ENCODE data around the gene TMCO2. TPM values are rescaled to one million over a fixed set of nuclear protein-coding genes. Genes with fewer than 3 reads are reported as not detected.

The TMCO2 gene
- total RNA-seq, 1 experiment from 2014 or later = not detected

- intact Hi-C loops (cut with micrococcal nuclease; ENCODE audit: unreplicated experiment) = no loop called here
- H3K4me3 ChIP-seq (ENCODE audit: low read depth, low read length, poor library complexity, severe bottlenecking) = no peak overlapping the region
- H3K4me1 ChIP-seq (ENCODE audit: insufficient read depth, low read length, poor library complexity, severe bottlenecking) = no peaks in the 10 kb centered on the region
- H3K9me3 ChIP-seq (ENCODE audit: low read depth, low read length, poor library complexity, severe bottlenecking) = no peaks in the 10 kb centered on the region
- peaks cover 40% of the 10 kb centered on the region for H3K36me3 ChIP-seq (ENCODE audit: insufficient read depth, low read length, poor library complexity, severe bottlenecking)
- POLR2A ChIA-PET (ENCODE audit: low non-redundant PET) = no interaction called here
- no peaks in the 10 kb centered on the region for H3K27me3 ChIP-seq (replicated peaks; ENCODE audit: insufficient read depth, low read depth, low read length, poor library complexity)
- TF ChIP-seq EZH2 (IDR thresholded peaks at IDR 0.05; ENCODE audit: borderline replicate concordance, low read depth, low read length, poor library complexity, severe bottlenecking) = no peak
- TF ChIP-seq, protein P1, sequence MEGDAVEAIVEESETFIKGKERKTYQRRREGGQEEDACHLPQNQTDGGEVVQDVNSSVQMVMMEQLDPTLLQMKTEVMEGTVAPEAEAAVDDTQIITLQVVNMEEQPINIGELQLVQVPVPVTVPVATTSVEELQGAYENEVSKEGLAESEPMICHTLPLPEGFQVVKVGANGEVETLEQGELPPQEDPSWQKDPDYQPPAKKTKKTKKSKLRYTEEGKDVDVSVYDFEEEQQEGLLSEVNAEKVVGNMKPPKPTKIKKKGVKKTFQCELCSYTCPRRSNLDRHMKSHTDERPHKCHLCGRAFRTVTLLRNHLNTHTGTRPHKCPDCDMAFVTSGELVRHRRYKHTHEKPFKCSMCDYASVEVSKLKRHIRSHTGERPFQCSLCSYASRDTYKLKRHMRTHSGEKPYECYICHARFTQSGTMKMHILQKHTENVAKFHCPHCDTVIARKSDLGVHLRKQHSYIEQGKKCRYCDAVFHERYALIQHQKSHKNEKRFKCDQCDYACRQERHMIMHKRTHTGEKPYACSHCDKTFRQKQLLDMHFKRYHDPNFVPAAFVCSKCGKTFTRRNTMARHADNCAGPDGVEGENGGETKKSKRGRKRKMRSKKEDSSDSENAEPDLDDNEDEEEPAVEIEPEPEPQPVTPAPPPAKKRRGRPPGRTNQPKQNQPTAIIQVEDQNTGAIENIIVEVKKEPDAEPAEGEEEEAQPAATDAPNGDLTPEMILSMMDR (conservative IDR thresholded peaks at IDR 0.05; ENCODE audit: low read depth, low read length) = no peak
- no peak overlapping the region for H3K27ac ChIP-seq (ENCODE audit: low read depth, low read length, poor library complexity, severe bottlenecking)
- no peak for DNase-seq (ENCODE audit: low spot score)
- no TSS peak for BruUV-seq (replicated peaks)
- CTCF ChIA-PET = no interaction called here
Measured at GRCh38 chr1:40232444-40232843, 15.3 kb upstream of the TMCO2 start.

- CTCF ChIA-PET = no interaction called here
- no TSS peak for BruUV-seq (replicated peaks)
- intact Hi-C loops (cut with micrococcal nuclease; ENCODE audit: unreplicated experiment) = no loop called here
Measured at GRCh38 chr1:40239626-40240025, 8.1 kb upstream of the TMCO2 start.

GRCh38 chr1:40240390-40240789 lies 7.3 kb upstream of the TMCO2 start:
- CTCF ChIA-PET = no interaction called here
- no peaks in the 10 kb centered on the region for H3K9me3 ChIP-seq (ENCODE audit: low read depth, low read length, poor library complexity, severe bottlenecking)
- intact Hi-C loops (cut with micrococcal nuclease; ENCODE audit: unreplicated experiment) = no loop called here
- DNase-seq (ENCODE audit: low spot score) = no peak
- POLR2A ChIA-PET (ENCODE audit: low non-redundant PET) = interaction anchor here (0.7 kb wide), 1 partner anchor 75 kb away, joined by 19 read pairs; no protein-coding TSS in a partner anchor
- no peaks in the 10 kb centered on the region for H3K4me1 ChIP-seq (ENCODE audit: insufficient read depth, low read length, poor library complexity, severe bottlenecking)
- no peak overlapping the region for H3K4me3 ChIP-seq (ENCODE audit: low read depth, low read length, poor library complexity, severe bottlenecking)
- peaks cover 34% of the 10 kb centered on the region for H3K36me3 ChIP-seq (ENCODE audit: insufficient read depth, low read length, poor library complexity, severe bottlenecking)
- H3K27ac ChIP-seq (ENCODE audit: low read depth, low read length, poor library complexity, severe bottlenecking) = no peak overlapping the region
- TF ChIP-seq, protein P1 (conservative IDR thresholded peaks at IDR 0.05; ENCODE audit: low read depth, low read length) = no peak
- TF ChIP-seq EZH2 (IDR thresholded peaks at IDR 0.05; ENCODE audit: borderline replicate concordance, low read depth, low read length, poor library complexity, severe bottlenecking) = no peak
- no TSS peak for BruUV-seq (replicated peaks)
- no peaks in the 10 kb centered on the region for H3K27me3 ChIP-seq (replicated peaks; ENCODE audit: insufficient read depth, low read depth, low read length, poor library complexity)

More at GRCh38 chr1:40239626-40240025, 8.1 kb upstream of the TMCO2 start:
- H3K36me3 ChIP-seq (ENCODE audit: insufficient read depth, low read length, poor library complexity, severe bottlenecking) = peaks cover 39% of the 10 kb centered on the region
- H3K4me1 ChIP-seq (ENCODE audit: insufficient read depth, low read length, poor library complexity, severe bottlenecking) = no peaks in the 10 kb centered on the region
- H3K27me3 ChIP-seq (replicated peaks; ENCODE audit: insufficient read depth, low read depth, low read length, poor library complexity) = no peaks in the 10 kb centered on the region
- POLR2A ChIA-PET (ENCODE audit: low non-redundant PET) = no interaction called here
- DNase-seq (ENCODE audit: low spot score) = no peak
- H3K27ac ChIP-seq (ENCODE audit: low read depth, low read length, poor library complexity, severe bottlenecking) = no peak overlapping the region
- no peak for TF ChIP-seq EZH2 (IDR thresholded peaks at IDR 0.05; ENCODE audit: borderline replicate concordance, low read depth, low read length, poor library complexity, severe bottlenecking)
- TF ChIP-seq, protein P1 (conservative IDR thresholded peaks at IDR 0.05; ENCODE audit: low read depth, low read length) = no peak
- H3K9me3 ChIP-seq (ENCODE audit: low read depth, low read length, poor library complexity, severe bottlenecking) = no peaks in the 10 kb centered on the region
- no peak overlapping the region for H3K4me3 ChIP-seq (ENCODE audit: low read depth, low read length, poor library complexity, severe bottlenecking)
